HG02970 (cell line): Measurements from ENCODE around the gene CCL27.
A peak's percentile ranks its signal among the peaks of the same experiment; 100 is the strongest.

ENCODE experiments used
- ATAC-seq: cut with Tn5 transposase; IDR thresholded peaks from one replicate; pipeline ENCODE4 v1.9.1; 2021; ENCODE audit warnings: mild to moderate bottlenecking, moderate library complexity, moderate number of reproducible peaks; ENCODE audit not compliant: unreplicated experiment, low FRiP score

CCL27 gene

GRCh38 chr9:34685591-34685990 lies 23.1 kb upstream of the CCL27 start:
- no peak for ATAC-seq

GRCh38 chr9:34684816-34685215 lies 22.4 kb upstream of the CCL27 start:
- ATAC-seq: no peak

GRCh38 chr9:34684145-34684544 lies 21.7 kb upstream of the CCL27 start:
- no peak for ATAC-seq

- no peak for ATAC-seq
Measured at GRCh38 chr9:34675869-34676268, 13.4 kb upstream of the CCL27 start.

- no peak for ATAC-seq
Measured at GRCh38 chr9:34675048-34675714, 12.7 kb upstream of the CCL27 start.

GRCh38 chr9:34674440-34674839 lies 12.0 kb upstream of the CCL27 start:
- ATAC-seq: no peak

GRCh38 chr9:34671307-34671706 lies 8.8 kb upstream of the CCL27 start:
- no peak for ATAC-seq

GRCh38 chr9:34669809-34670562 lies 7.5 kb upstream of the CCL27 start:
- no peak for ATAC-seq

- peak; percentile 63 for ATAC-seq
Measured at GRCh38 chr9:34665381-34666250, 3.2 kb upstream of the CCL27 start.

GRCh38 chr9:34665067-34665380 lies 2.6 kb upstream of the CCL27 start:
- peak; percentile 17 for ATAC-seq

GRCh38 chr9:34664281-34665066 lies 2.0 kb upstream of the CCL27 start:
- no peak for ATAC-seq

- ATAC-seq: no peak
Measured at GRCh38 chr9:34663303-34663605, 797 bp upstream of the CCL27 start.

- ATAC-seq: no peak
Measured at GRCh38 chr9:34659592-34660253, 2.7 kb downstream of the CCL27 start.

GRCh38 chr9:34658461-34658860 lies 4.0 kb downstream of the CCL27 start:
- ATAC-seq: no peak

GRCh38 chr9:34656992-34657391 lies 5.5 kb downstream of the CCL27 start:
- ATAC-seq: no peak

GRCh38 chr9:34655394-34655793 lies 7.1 kb downstream of the CCL27 start:
- ATAC-seq: no peak

GRCh38 chr9:34654323-34655051 lies 8.0 kb downstream of the CCL27 start:
- no peak for ATAC-seq

- no peak for ATAC-seq
Measured at GRCh38 chr9:34653151-34654072, 9.0 kb downstream of the CCL27 start.

- ATAC-seq: no peak
Measured at GRCh38 chr9:34652602-34653000, 9.9 kb downstream of the CCL27 start.
